ENCODE data around the gene PRSS22. TPM values are rescaled to one million over a fixed set of nuclear protein-coding genes. Genes with fewer than 3 reads are reported as not detected.

PRSS22 gene
- total and polyA plus RNA-seq, 4 donors = 11.5 to 34.1 (median 28.7) TPM

- peak overlapping the region in 1 of 2 donors; percentile 75 for H3K27ac ChIP-seq (ENCODE audit: low read depth in 1 of 2, low read length in 1 of 2)
- no peak overlapping the region for H3K4me3 ChIP-seq
- H3K27me3 ChIP-seq (ENCODE audit: control insufficient read depth in 3 of 3, insufficient read depth in 3 of 3, low read length in 2 of 3) = no peaks in the 10 kb centered on the region
- peaks cover 0 to 3% (median 0%) of the 10 kb centered on the region in 5 donors for H3K4me1 ChIP-seq (ENCODE audit: control insufficient read depth in 5 of 5, insufficient read depth in 5 of 5, low read length in 5 of 5)
- DNase-seq = peak in 2 of 3 donors; percentile 2 to 25
- peak; percentile 61 for ATAC-seq (ENCODE audit: insufficient read depth, low FRiP score)
- no peaks in the 10 kb centered on the region for H3K36me3 ChIP-seq (ENCODE audit: control insufficient read depth in 4 of 4, insufficient read depth in 4 of 4, low read length in 4 of 4)
- H3K9ac ChIP-seq (ENCODE audit: insufficient read depth in 1 of 2, low read length in 2 of 2) = no peak overlapping the region
- H3K9me3 ChIP-seq (ENCODE audit: control insufficient read depth in 4 of 4, insufficient read depth in 3 of 4, low read length in 3 of 4) = no peaks in the 10 kb centered on the region
- WGBS, 2 donors = 37 to 48% methylated on average over 22 of the region's 22 CpGs
- TF ChIP-seq CTCF (IDR thresholded peaks at IDR 0.05; ENCODE audit: control extremely low read depth, extremely low read depth) = no peak
Observed at GRCh38 chr16:2835638-2836493, 22.1 kb downstream of the PRSS22 start.

GRCh38 chr16:2834968-2835367, 23.0 kb downstream of the PRSS22 start:
- 85 to 93% methylated on average over 3 of the region's 3 CpGs for WGBS, 2 donors

GRCh38 chr16:2833776-2834175, 24.2 kb downstream of the PRSS22 start:
- DNase-seq = no peak
- 72 to 75% methylated on average over 7 of the region's 7 CpGs for WGBS, 2 donors
- H3K9me3 ChIP-seq (ENCODE audit: control insufficient read depth in 4 of 4, insufficient read depth in 3 of 4, low read length in 3 of 4) = no peaks in the 10 kb centered on the region
- H3K4me3 ChIP-seq = no peak overlapping the region
- H3K9ac ChIP-seq (ENCODE audit: insufficient read depth in 1 of 2, low read length in 2 of 2) = no peak overlapping the region
- no peak for TF ChIP-seq CTCF (IDR thresholded peaks at IDR 0.05; ENCODE audit: control extremely low read depth, extremely low read depth)
- no peak for ATAC-seq (ENCODE audit: insufficient read depth, low FRiP score)
- H3K36me3 ChIP-seq (ENCODE audit: control insufficient read depth in 4 of 4, insufficient read depth in 4 of 4, low read length in 4 of 4) = no peaks in the 10 kb centered on the region
- H3K27me3 ChIP-seq (ENCODE audit: control insufficient read depth in 3 of 3, insufficient read depth in 3 of 3, low read length in 2 of 3) = no peaks in the 10 kb centered on the region
- no peak overlapping the region for H3K27ac ChIP-seq (ENCODE audit: low read depth in 1 of 2, low read length in 1 of 2)
- H3K4me1 ChIP-seq (ENCODE audit: control insufficient read depth in 5 of 5, insufficient read depth in 5 of 5, low read length in 5 of 5) = peaks cover 0 to 13% (median 0%) of the 10 kb centered on the region in 5 donors

More at GRCh38 chr16:2834968-2835367, 23.0 kb downstream of the PRSS22 start:
- DNase-seq (no peak), ATAC-seq (ENCODE audit: insufficient read depth, low FRiP score) (no peak)
- no peak overlapping the region for H3K9ac ChIP-seq (ENCODE audit: insufficient read depth in 1 of 2, low read length in 2 of 2)
- no peak for TF ChIP-seq CTCF (IDR thresholded peaks at IDR 0.05; ENCODE audit: control extremely low read depth, extremely low read depth)
- no peak overlapping the region for H3K27ac ChIP-seq (ENCODE audit: low read depth in 1 of 2, low read length in 1 of 2)
- no peak overlapping the region for H3K4me3 ChIP-seq
- peaks cover 0 to 8% (median 0%) of the 10 kb centered on the region in 5 donors for H3K4me1 ChIP-seq (ENCODE audit: control insufficient read depth in 5 of 5, insufficient read depth in 5 of 5, low read length in 5 of 5)
- no peaks in the 10 kb centered on the region for H3K36me3 ChIP-seq (ENCODE audit: control insufficient read depth in 4 of 4, insufficient read depth in 4 of 4, low read length in 4 of 4)
- H3K27me3 ChIP-seq (ENCODE audit: control insufficient read depth in 3 of 3, insufficient read depth in 3 of 3, low read length in 2 of 3) = no peaks in the 10 kb centered on the region
- H3K9me3 ChIP-seq (ENCODE audit: control insufficient read depth in 4 of 4, insufficient read depth in 3 of 4, low read length in 3 of 4) = no peaks in the 10 kb centered on the region

Data from lung (tissue), 12 donors.